Effector CD8-positive, alpha-beta T cell (primary cell): ENCODE measurements around the gene MLLT10.
A peak's percentile ranks its signal among the peaks of the same experiment; 100 is the strongest.

Experiments used
- DNase-seq: peaks from one replicate; lab custom pipeline; 2025; lab: John Stamatoyannopoulos, UW

Gene MLLT10

GRCh38 chr10:21516242-21517131, 17.5 kb upstream of the MLLT10 start:
- peak; percentile 18 for DNase-seq

- DNase-seq, result no peak
Observed at GRCh38 chr10:21517134-21518031, 16.6 kb upstream of the MLLT10 start.

DNA sequence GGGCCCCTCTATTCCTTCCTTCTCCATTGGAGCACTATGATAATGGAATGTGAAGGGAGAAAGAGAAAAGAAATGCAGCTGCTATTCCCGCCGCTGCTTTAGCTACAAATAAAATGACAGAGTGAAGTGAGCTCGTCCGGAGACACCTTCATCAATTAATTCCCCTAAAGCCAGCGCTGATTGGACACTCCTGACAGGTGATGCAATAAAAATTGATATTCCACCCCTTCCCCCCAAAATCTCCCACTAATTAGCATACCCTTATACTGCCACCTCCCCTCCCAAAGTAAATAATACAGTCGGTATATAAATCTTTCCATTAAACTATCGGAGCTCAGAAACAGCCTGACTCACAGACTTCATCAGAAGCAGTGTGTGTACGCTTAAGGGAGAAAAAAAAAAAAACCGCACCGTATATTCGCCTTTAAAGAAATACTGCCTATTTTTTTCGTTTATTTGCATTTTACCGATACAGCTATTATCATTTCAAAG, 15.8 kb upstream of the MLLT10 start:
- DNase-seq, result no peak

GRCh38 chr10:21518641-21519396, 15.2 kb upstream of the MLLT10 start:
- DNase-seq, result no peak

DNA sequence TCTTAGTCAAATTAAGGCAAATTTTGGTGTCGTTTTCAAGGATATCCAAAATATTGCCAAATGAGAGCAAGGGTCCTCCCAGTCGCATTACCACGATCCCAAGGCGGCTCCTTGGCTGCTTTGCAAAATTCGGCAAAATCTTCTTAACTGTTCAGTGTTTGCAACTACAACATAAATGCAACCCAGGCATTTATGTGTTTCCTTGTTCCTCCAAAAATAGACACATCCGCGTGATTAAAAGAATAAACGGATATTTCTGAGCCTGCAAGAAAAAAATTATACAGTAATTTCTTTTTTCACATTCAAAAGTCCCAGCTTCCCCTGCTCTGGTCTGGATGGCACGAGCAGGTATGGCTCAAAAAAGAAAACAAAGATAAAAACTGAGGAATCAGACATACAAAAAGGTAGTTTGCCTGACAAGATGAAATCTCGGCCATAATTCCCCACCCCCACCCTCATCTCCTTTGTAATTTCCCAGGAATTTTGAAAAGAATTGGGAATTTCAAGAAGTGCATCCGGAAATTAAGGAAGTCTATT, 14.6 kb upstream of the MLLT10 start:
- no peak for DNase-seq

GRCh38 chr10:21519941-21520436, 14.0 kb upstream of the MLLT10 start:
- no peak for DNase-seq

- no peak for DNase-seq
Observed at GRCh38 chr10:21520509-21520908, 13.5 kb upstream of the MLLT10 start.

DNA sequence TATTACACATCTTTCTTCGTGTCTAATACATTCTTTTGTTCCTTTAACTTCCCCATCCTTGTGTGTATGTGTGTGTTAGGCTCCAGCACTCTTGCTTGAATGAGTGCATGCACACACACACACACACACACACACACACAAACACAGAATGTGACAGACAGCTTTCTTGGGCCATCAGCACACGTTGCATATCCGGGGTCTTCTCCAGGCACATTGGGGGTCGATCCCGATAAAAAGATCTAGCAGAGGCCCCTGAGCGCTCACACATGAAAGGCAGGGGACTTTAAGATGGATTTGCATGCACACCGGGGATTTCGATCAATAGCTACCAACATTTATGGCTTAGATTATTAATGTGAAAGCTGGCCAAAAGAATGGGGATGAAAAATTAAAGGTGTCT, 13.1 kb upstream of the MLLT10 start:
- DNase-seq, result no peak

DNA sequence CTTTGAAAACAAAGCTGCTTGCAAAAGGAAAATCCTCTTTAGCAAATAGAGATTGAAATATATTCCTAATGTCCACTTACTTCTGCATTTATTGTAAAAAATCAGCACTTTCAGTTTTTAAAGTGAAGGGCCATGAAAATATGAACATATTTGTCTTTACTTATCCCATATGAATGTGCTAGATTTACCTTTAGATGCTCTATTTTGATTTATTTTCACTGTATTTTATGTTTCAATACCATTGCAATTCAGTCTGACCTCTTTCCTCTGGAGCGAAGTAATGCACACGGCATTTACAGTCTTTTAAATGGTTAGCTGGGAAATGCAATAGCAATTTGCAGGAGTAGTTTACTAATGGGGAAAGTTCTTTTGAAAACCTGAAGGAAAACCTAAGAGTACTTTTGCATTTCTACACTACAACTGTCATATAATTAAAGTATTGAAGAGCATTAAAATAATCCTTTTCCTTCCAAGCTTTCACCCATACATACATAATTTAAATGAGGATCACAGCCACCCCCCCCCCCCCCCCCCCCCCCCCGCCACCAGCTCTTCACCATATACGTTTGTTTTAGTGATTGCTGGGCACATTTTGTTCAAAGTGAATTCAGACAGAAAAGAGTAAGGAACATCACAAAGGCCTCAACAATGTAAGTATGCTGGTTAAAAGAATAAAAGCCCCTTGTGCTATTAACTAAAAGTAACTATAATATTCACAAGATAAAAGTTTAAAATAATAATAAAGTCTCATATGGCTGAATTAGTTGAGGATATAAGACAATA, 12.1 kb upstream of the MLLT10 start:
- no peak for DNase-seq

- no peak for DNase-seq
Observed at GRCh38 chr10:21522631-21523406, 11.2 kb upstream of the MLLT10 start.

- DNase-seq, result no peak
Observed at GRCh38 chr10:21523557-21524008, 10.4 kb upstream of the MLLT10 start.

DNA sequence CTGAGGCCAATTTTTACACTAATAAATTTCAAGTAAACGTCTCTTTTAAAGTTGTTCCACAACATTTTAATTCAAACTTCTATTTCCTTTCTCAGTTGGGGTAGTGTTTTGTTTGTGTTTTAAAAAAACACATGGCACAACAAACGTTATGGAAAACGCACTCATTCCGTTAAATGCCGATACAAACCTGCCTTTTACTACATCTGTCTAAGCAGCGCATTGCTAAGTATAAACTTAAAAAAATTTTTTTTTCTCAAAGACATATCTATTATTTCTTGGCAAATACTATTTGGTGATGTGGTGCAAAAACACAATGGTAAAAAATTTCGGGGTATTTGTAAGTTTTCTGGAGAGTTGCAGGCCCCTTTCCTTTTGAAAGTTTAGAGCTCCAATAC, 9.9 kb upstream of the MLLT10 start:
- DNase-seq, result no peak

DNA sequence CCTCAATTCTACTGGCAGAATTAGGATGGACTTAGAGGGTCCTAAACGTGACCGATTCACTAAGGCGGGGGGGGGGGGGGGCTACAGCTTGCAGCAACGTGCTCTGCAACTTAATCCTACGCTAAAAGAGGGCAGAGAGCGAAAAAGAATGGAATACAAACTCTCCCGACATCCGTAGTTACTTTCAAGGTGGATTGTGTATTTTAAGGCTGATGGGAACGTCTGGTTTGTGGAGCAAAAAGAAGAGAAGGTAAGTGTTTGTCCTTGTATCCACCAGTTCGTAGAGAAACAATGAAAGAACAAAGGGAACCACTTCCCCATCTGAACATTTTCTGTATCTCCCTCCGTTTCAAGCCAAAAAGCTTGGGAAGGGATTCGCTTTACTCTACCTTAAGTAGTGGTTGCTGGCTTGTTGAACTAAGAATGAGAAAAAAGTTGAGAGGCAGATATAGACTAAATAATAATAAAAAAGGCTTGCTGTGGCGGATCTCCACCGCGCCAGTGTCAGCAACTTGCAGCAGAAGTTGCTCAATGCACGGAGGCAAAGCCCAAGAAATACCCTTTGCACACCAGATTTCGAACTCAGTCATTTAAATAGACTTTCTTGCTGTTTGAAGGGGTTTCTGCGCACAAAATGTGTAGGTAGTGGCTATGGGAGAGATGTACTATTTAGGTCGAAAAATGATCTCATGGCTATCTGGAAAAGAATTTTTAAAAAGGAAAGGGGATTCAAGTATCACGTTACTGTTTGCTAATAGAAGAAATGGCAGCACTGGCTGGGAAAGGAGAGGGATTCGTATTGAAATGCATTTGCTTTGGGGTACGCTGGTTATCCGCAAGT, 9.3 kb upstream of the MLLT10 start:
- no peak for DNase-seq

GRCh38 chr10:21525367-21526187, 8.5 kb upstream of the MLLT10 start, which contains the start of gene SKIDA1:
Gene SKIDA1, minus strand, starts transcription at chr10:21525682. Its CDS starts 7,860 bp downstream, at chr10:21517822.
- peak; percentile 13 for DNase-seq

GRCh38 chr10:21526188-21526859, 7.7 kb upstream of the MLLT10 start:
- DNase-seq, result peak; percentile 12

DNA sequence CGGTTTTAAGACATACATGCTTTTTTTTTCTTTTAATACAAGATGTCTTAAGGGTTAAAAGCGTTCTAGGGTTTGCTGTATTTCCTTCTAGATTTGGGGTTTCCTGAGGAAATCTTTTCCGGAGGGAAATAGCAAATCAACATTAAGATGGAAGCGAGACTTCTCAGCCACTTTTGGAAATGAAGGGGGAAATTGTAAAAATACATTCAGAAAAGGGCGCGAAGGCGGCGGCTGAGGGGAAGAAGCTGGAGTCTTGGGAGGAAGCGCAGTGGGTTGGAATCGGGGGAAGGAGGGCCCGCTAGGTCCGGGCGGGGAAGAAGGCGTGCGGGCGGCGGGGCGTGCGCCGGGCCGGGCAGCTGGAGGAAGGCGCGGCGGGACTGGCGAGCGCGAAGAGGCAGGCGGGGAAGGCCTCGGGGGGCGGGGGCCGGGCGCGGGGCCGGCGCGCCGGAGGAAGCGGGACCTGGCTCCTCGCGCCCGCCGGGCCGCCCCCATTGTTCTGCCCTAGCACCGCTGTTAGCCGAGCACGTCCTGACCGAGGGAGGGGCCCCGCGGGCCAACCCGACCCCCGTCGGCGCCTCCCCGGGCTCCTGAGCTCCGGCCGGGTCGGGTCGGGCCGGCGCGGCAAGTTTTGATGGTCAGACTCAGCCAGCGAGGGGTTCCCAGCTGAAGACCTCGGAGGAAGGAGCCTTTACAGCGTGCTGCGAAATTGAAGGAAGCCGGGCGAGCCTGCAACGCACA, 7.0 kb upstream of the MLLT10 start:
- DNase-seq, result no peak
